DMS153 treated with DMSO at 0.1 percent for 48 hours (cell line): ENCODE measurements around the gene MRPL14.
A peak's percentile ranks its signal among the peaks of the same experiment; 100 is the strongest.

Source experiments
- DNase-seq: peaks from one replicate; lab custom pipeline; 2025; ENCODE audit not compliant: unreplicated experiment; lab: John Stamatoyannopoulos, UW

MRPL14 gene

GRCh38 chr6:44127186-44128019, at the start of gene MRPL14, which contains the start of gene TMEM63B:
TSS of gene MRPL14 (minus strand) at chr6:44127452. CDS start at chr6:44116611, 10,841 bp downstream.
TSS of gene TMEM63B (plus strand) at chr6:44127554. CDS start at chr6:44134585, 7,031 bp downstream.
- peak; percentile 52 for DNase-seq

GRCh38 chr6:44176130-44176761, 49.0 kb upstream of the MRPL14 start:
- DNase-seq, result no peak

DNA sequence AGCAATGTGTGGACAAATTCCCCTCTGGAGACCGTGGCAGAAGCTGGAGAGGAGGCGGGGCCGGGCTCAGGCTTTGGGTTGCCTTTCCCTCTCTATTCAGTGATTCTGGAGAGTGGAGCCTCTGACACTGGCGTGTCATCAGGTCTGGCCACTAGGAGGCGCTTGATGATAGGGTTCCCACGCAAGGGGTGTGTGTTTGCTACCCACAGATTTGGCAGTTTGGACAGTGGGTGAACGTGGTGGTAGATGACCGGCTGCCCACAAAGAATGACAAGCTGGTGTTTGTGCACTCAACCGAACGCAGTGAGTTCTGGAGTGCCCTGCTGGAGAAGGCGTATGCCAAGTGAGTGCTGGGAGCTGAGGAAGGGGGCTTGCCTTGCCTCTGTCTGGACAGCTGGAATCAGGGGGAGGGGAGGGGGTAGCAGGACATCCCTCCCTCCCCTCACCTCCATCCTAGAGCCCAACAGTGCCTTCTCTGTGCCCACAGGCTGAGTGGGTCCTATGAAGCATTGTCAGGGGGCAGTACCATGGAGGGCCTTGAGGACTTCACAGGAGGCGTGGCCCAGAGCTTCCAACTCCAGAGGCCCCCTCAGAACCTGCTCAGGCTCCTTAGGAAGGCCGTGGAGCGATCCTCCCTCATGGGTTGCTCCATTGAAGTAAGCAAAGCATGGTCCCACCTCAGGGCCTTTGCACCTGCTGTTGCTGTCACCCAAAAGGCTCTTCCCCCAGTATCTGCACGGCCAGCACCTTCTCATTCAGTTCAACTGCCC, 45.7 kb upstream of the MRPL14 start:
- DNase-seq, result peak; percentile 45

- DNase-seq, result no peak
Observed at GRCh38 chr6:44171899-44172546, 44.8 kb upstream of the MRPL14 start.

DNA sequence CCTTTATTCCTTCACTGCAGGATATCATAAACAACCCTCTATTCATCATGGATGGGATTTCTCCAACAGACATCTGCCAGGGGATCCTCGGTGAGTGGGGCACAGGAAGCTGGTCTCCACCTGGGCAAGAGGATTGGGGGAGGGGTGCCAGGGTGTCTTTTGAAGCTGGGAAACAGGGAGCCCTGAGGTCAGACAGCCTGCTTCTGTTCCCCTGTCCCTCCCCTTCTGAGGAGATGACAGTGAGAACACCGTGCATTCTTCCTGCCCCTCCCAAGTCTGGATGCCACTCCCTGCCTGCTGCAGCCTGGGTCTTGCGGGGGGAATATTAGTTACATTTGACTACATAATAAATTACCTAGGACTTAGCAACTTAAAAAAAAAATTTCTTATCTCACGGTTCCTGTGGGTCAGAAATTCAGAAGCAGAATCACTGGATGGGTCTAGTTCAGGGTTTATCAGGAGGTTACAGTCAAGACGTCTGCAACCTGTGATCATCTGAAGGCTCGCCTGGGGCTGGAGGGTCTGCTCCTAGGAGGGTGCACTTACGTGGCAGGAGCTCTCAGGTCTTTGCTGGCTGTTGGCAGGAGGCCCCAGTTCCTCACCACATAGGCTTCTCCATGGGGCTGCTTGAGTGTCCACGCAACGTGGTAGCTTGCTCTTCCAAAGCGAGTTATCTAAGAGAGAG, 42.8 kb upstream of the MRPL14 start:
- no peak for DNase-seq

DNA sequence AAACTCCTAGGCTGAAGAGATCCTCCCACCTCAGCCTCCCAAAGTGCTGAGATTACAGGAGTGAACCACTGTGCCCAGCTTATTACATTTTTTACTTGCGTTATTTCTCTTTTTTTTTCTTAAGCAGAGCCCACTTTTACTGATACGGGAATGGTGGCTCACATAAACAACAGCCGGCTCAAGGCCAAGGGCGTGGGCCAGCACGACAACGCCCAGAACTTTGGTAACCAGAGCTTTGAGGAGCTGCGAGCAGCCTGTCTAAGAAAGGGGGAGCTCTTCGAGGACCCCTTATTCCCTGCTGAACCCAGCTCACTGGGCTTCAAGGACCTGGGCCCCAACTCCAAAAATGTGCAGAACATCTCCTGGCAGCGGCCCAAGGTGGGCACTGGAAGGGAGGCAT, 41.9 kb upstream of the MRPL14 start:
- DNase-seq, result no peak

DNA sequence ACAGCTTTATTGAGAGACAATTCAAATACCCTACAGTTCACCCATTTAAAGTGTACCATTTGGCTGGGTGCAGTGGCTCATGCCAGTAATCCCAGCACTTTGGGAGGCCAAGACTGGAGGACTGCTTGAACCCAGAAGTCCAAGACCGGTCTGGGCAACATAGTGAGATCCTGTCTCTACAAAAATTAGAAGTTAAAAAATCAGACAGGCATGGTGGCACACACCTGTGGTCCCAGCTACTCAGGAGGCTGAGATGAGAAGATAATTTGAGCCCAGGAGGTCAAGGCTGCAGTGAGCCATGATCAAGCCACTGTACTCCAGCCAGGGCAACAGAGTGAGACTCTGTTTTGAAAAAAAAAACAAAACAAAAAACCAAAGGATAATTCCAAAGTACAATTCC, 40.3 kb upstream of the MRPL14 start:
- DNase-seq, result no peak

DNA sequence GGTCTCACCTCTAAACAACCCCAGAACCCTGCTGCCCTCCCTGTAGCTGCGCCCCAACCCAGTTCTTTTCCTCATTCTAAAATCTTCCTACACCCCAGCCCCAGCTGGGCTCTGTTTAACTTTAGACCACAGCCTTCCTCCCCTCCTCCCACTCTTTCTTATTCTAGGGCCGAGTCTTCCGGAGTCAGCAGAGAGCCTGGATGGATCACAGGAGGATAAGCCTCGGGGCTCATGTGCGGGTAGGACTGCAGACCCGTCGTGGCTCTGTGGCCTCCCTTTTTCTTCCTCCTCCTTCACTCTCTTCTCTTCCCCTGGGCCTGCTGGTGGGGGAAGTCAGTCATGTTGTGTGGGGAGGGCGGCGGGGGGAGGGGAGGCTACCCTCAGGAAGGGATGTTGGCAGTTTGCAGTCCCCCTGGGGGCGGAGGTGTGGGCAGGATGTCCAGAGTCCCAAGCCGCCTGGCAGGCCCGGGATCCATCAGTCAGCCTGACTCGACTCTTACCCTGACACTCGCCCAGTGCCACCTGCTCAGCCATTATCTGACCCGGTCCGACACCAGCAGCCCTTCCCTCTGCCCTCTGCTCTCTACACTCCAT, 39.4 kb upstream of the MRPL14 start:
- DNase-seq, result no peak

DNA sequence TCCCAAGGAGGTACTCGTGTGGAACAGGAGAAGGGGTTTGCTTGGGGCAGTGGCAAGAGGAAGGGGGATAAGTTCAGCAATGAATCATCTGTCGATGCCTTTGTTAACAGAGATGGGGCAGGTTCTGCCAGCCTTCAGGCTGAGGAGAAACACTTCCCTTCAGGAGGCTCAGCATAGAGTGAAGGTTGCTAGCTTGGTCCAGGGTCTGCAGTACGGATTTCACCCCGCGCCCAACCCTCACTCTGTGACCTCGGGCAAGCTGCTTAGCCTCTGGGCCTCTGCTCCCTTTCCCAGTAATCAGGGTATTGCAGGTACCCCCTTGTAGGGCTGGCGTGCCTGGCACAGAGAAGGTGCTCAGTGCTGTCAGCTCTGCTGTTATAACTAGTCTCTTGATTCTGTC, 38.9 kb upstream of the MRPL14 start:
- no peak for DNase-seq

- DNase-seq, result no peak
Observed at GRCh38 chr6:44162876-44163625, 35.8 kb upstream of the MRPL14 start.

DNA sequence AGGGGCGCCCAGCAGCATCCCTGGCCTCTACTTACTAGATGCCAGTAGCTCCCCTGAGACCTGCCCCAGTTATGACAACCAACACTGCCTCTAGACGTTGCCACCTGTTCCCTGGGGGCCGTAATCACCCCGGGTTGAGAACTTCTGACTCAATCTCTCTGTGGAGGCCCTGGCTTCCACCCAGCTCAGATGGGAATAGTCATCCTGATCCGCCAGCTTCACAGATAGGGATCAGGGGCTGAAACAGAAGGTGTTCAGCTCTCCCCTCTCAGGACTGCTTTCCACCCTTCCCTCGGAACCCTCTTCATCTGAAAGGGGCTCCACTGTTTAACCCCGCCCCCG, 34.7 kb upstream of the MRPL14 start:
- no peak for DNase-seq

- DNase-seq, result no peak
Observed at GRCh38 chr6:44158770-44159228, 31.5 kb upstream of the MRPL14 start, which contains the start of gene CAPN11. TSS of gene CAPN11 (plus strand) at chr6:44158820. CDS start at chr6:44158849, 29 bp downstream.

GRCh38 chr6:44157152-44157521, 29.9 kb upstream of the MRPL14 start:
- no peak for DNase-seq

- DNase-seq, result no peak
Observed at GRCh38 chr6:44156494-44157151, 29.4 kb upstream of the MRPL14 start.

GRCh38 chr6:44154067-44154466, 26.8 kb upstream of the MRPL14 start:
- DNase-seq, result no peak

DNA sequence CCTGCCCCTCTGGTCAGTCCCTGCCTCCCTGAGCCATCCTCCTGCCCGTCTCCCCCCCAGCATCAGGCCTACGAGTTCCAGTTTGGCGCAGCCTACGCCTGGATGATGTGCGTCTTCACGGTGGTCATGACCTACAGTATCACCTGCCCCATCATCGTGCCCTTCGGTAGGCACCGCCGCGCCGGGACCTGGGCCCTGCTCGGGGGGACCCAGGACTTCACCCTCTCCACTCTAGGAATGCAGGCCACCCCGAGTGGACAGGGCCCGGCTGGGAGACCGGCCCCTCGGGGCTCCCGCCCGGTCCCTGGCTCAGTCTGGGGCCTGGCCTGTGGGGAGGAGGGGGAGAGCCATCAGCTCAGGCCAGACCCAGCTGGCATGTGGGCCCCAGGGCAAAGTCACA, 25.3 kb upstream of the MRPL14 start:
- DNase-seq, result no peak

DNA sequence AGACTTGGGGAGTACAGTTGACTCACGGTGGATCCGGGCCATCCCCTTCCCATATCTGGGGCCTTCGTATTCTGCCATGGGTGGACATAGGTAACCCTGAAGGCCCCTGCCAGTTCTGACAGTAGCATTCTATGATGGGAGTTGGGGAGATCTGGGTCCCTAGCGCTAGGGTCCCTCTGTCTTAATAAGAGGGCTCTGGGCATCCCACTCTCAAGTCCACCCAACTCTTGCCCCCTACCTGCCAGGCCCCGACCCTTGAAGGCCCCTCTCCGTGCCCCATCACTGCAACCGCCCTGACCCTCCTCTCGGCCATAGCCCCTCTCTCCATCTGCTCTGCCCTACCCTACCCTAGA, 24.8 kb upstream of the MRPL14 start:
- no peak for DNase-seq

GRCh38 chr6:44151348-44152108, 24.3 kb upstream of the MRPL14 start:
- DNase-seq, result peak; percentile 21
